HEK293T (cell line): ENCODE data around the gene DYNLRB1.

Source experiments
- CTCF ChIA-PET: fragments of 350-600 bp; formaldehyde crosslinking; extraction: SDS; loops from one replicate; lab custom pipeline; 2021; ENCODE audit warnings: antibody characterized with exemption, inconsistent platforms; lab: Yijun Ruan, JAX
- POLR2A ChIA-PET: fragments of 350-600 bp; formaldehyde crosslinking; extraction: SDS; loops from one replicate; lab custom pipeline; 2020; ENCODE audit warnings: antibody characterized with exemption, inconsistent platforms; lab: Yijun Ruan, JAX
- DNase-seq: peaks from one replicate; pipeline ENCODE4 v3.0.0; 2012; ENCODE audit warnings: mixed read lengths; ENCODE audit errors: extremely low spot score
- ARNT ChIP-seq: fragments of 450-650 bp; IDR thresholded peaks from 2 replicates; pipeline ENCODE4 v1.6.1; 2017; ENCODE audit warnings: mild to moderate bottlenecking
- BHLHE40 ChIP-seq: fragments of 450-650 bp; IDR thresholded peaks from 2 replicates; pipeline ENCODE4 v1.6.1; 2016; ENCODE audit warnings: mild to moderate bottlenecking, moderate library complexity, borderline replicate concordance
- CTBP1 ChIP-seq: fragments of 450-650 bp; IDR thresholded peaks from 2 replicates; pipeline ENCODE4 v1.6.1; 2016; ENCODE audit warnings: borderline replicate concordance
- ELF4 ChIP-seq: fragments of 450-650 bp; IDR thresholded peaks from 2 replicates; pipeline ENCODE4 v1.6.1; 2017; ENCODE audit warnings: antibody characterized with exemption
- FOXA1 ChIP-seq: fragments of 450-650 bp; IDR thresholded peaks from 2 replicates; pipeline ENCODE4 v1.6.1; 2016; ENCODE audit warnings: mild to moderate bottlenecking
- FOXK2 ChIP-seq: fragments of 450-650 bp; IDR thresholded peaks from 2 replicates; pipeline ENCODE4 v1.6.1; 2016; ENCODE audit warnings: mild to moderate bottlenecking
- FOXM1 ChIP-seq: fragments of 450-650 bp; IDR thresholded peaks from 2 replicates; pipeline ENCODE4 v1.6.1; 2017; ENCODE audit warnings: mild to moderate bottlenecking, borderline replicate concordance
- HDGF ChIP-seq: fragments of 450-650 bp; IDR thresholded peaks from 2 replicates; pipeline ENCODE4 v1.6.1; 2017; ENCODE audit warnings: antibody characterized with exemption, borderline replicate concordance
- L3MBTL2 ChIP-seq: fragments of 450-650 bp; conservative IDR thresholded peaks from 2 replicates; pipeline ENCODE4 v1.6.1; 2016; ENCODE audit warnings: mild to moderate bottlenecking
- LEF1 ChIP-seq: fragments of 450-650 bp; IDR thresholded peaks from 2 replicates; pipeline ENCODE4 v1.6.1; 2017; ENCODE audit warnings: mild to moderate bottlenecking, borderline replicate concordance
- NFRKB ChIP-seq: fragments of 450-650 bp; IDR thresholded peaks from 2 replicates; pipeline ENCODE4 v1.6.1; 2016; ENCODE audit warnings: mild to moderate bottlenecking, moderate library complexity
- PKNOX1 ChIP-seq: fragments of 450-650 bp; IDR thresholded peaks from 2 replicates; pipeline ENCODE4 v1.6.1; 2016
- SP1 ChIP-seq: fragments of 450-650 bp; IDR thresholded peaks from 2 replicates; pipeline ENCODE4 v1.6.1; 2017
- SUZ12 ChIP-seq: fragments of 450-650 bp; IDR thresholded peaks from 2 replicates; pipeline ENCODE4 v1.6.1; 2016; ENCODE audit warnings: mild to moderate bottlenecking
- TARDBP ChIP-seq: fragments of 450-650 bp; IDR thresholded peaks from 2 replicates; pipeline ENCODE4 v1.6.1; 2016
- ZNF384 ChIP-seq: fragments of 450-650 bp; IDR thresholded peaks from 2 replicates; pipeline ENCODE4 v1.6.1; 2016

DYNLRB1 gene

DNA sequence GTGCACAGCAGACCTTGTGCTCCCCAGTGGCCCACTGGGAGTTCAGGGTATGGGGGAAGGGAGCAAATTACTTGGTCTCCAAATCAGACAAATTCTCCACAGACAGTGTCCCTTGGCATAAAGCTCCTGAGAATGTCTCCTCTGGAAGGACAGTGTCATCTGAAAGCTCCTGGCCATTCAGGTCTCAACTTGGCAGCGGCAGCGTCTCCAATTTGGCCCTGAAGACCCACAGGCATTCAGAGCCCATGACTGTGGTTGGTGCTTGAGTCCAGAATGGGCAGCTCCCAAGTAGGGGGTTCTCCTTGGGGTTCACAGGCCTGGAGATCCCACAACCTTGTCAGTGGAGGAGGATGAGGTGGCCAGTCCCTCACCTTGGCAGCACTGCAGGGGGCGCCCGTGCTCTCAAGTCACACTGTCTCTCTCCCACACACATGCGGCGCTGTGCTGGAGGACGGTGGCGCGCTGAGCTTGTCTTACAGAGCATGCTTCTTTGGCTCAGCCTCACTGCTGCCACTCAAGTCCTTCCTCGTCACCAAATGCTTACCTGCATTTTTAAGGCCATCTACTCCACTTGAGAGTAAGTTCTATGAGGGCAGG lies 20.7 kb downstream of the DYNLRB1 start:
- POLR2A ChIA-PET: no interaction called here
- CTCF ChIA-PET: interaction anchor here (0.5 to 1.4 kb wide), 9 partner anchors 13 to 233 kb away, joined by 3 to 15 read pairs (median 3); no protein-coding TSS in a partner anchor
- no peak for TF ChIP-seq ZNF384
- no peak for TF ChIP-seq L3MBTL2
- DNase-seq: peak; percentile 45

DNA sequence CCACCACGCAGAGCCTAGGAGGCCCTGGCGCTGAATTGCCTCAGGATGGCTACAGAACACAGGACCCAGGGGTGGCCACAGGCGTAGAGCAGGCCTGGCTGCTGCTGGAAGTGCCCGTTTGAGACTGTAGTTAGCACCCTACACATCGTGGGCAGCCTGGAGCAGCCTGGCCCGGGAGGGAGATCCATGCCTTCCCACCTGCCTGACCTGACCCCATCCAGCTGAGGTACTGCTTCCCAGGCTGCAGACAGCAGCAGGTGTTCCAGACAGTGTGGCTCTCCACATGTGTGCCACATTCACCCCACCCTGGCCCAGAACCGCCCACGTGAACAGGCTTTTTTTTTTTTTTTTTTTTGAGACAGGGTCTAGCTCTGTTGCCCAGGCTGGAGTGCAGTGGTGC lies 21.4 kb downstream of the DYNLRB1 start:
- POLR2A ChIA-PET: no interaction called here
- CTCF ChIA-PET: interaction anchor here (0.5 to 1.4 kb wide), 7 partner anchors 13 to 232 kb away, joined by 3 to 15 read pairs (median 3); no protein-coding TSS in a partner anchor
- no peak for DNase-seq
- no peak for TF ChIP-seq TARDBP
- TF ChIP-seq LEF1: no peak
- TF ChIP-seq FOXA1: no peak
- TF ChIP-seq NFRKB: no peak
- no peak for TF ChIP-seq SP1
- TF ChIP-seq FOXM1: no peak
- no peak for TF ChIP-seq ARNT
- no peak for TF ChIP-seq BHLHE40
- TF ChIP-seq HDGF: no peak
- TF ChIP-seq ELF4: no peak

- CTCF ChIA-PET: interaction anchor here (0.6 to 1.0 kb wide), 7 partner anchors 16 to 381 kb away, joined by 3 to 5 read pairs (median 3); partner anchors contain the start of gene DYNLRB1
- TF ChIP-seq ZNF384 (no peak), FOXK2 (no peak), L3MBTL2 (no peak), FOXM1 (no peak), CTBP1 (no peak), LEF1 (no peak), TARDBP (no peak), SP1 (no peak), BHLHE40 (no peak), PKNOX1 (no peak), SUZ12 (no peak), FOXA1 (no peak), NFRKB (no peak), ARNT (no peak), ELF4 (no peak), HDGF (no peak)
- DNase-seq: peak; percentile 67
- POLR2A ChIA-PET: interaction anchor here (0.6 kb wide), 1 partner anchor 170 kb away, joined by 3 read pairs; no protein-coding TSS in a partner anchor
These were observed 22.5 kb downstream of the DYNLRB1 start for GRCh38 chr20:34538671-34539123.

DNA sequence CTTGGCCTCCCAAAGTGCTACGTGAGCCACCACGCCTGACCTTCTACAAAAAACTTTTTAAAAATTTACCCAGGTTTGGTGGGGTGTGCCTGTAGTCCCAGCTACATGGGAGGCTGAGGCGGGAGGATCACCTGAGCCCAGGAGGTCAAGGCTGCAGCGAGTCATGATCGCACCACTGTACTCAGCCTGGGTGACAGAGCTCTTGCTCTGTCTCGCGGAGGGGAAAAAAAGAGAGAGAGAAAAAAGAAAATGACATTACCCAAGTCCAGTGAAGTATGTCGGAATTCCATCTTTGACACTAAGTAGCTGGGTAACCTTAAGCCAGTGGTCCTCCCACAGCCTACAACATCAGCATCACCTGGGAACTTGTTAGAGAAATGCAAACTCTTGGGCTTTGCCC lies 23.5 kb downstream of the DYNLRB1 start:
- ChIA-PET CTCF (interaction anchor here (0.9 kb wide), 1 partner anchor 168 kb away, joined by 4 read pairs; no protein-coding TSS in a partner anchor), POLR2A (no interaction called here)
- TF ChIP-seq SP1: no peak
- no peak for TF ChIP-seq ELF4
- no peak for TF ChIP-seq CTBP1
- TF ChIP-seq TARDBP: no peak
- TF ChIP-seq L3MBTL2: no peak
- TF ChIP-seq FOXM1: no peak
- no peak for TF ChIP-seq ZNF384
- TF ChIP-seq PKNOX1: no peak
- TF ChIP-seq NFRKB: no peak
- TF ChIP-seq BHLHE40: no peak
- TF ChIP-seq SUZ12: no peak
- no peak for DNase-seq

GRCh38 chr20:34540596-34541263 lies 24.5 kb downstream of the DYNLRB1 start:
- no peak for DNase-seq
- POLR2A ChIA-PET: no interaction called here
- CTCF ChIA-PET: no interaction called here
- no peak for TF ChIP-seq SUZ12
- no peak for TF ChIP-seq PKNOX1
- no peak for TF ChIP-seq HDGF
- TF ChIP-seq SP1: no peak
- no peak for TF ChIP-seq FOXK2
- TF ChIP-seq FOXM1: no peak
- TF ChIP-seq ARNT: no peak
- TF ChIP-seq NFRKB: no peak
- TF ChIP-seq BHLHE40: no peak
- no peak for TF ChIP-seq TARDBP
- TF ChIP-seq LEF1: no peak
- TF ChIP-seq CTBP1: no peak
- no peak for TF ChIP-seq ELF4

DNA sequence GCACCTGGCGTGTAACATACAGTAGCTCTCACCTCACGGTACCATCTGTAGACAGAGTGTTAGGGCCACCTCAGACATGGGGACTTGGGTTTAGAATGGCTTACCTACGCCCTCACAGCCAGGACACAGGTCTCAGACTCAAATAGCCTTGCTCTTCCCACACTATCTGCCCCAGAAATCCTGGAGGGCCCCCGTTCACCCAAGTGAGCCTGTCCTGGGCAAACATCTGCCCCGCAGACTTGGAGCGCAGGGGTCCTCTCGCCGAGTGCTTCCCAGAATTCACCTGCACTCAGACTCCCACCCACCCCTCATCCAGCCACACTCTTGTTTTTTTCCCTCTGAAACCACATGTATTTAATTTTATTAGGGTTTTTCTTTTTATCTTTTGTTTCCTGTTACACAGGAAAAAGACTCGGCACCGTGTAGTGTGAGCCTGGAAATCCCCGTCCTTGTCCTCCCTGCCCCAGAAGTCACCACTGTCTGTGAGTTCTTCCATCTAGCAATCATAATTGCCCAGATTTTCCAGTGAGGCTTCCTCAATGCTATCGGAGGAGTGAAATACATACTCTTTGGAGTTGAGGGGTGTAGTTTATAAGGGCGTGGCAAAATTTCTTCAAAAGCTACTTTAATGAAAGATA lies 25.2 kb downstream of the DYNLRB1 start:
- no peak for DNase-seq
- POLR2A ChIA-PET: no interaction called here
- no peak for TF ChIP-seq FOXM1
- no peak for TF ChIP-seq SUZ12
- TF ChIP-seq ZNF384: no peak
- no peak for TF ChIP-seq TARDBP
- no peak for TF ChIP-seq ARNT
- no peak for TF ChIP-seq ELF4
- TF ChIP-seq BHLHE40: no peak
- no peak for TF ChIP-seq SP1
- TF ChIP-seq FOXK2: no peak
- no peak for TF ChIP-seq LEF1
- TF ChIP-seq PKNOX1: no peak
- TF ChIP-seq NFRKB: no peak
- no peak for TF ChIP-seq FOXA1
- TF ChIP-seq L3MBTL2: no peak
- TF ChIP-seq HDGF: no peak
- TF ChIP-seq CTBP1: no peak
- CTCF ChIA-PET: no interaction called here
